GM12865 (cell line): ENCODE results near the gene PPP1R16B.

Source experiments
- DNase-seq: peaks from one replicate; pipeline ENCODE4 v3.0.0; 2010; ENCODE audit warnings: low read depth
- H3K4me3 ChIP-seq: 2 replicates; pipeline ENCODE4 v1.5.1; 2011; ENCODE audit warnings: mild to moderate bottlenecking, low read depth, low read length, control low read depth
- TF ChIP-seq, protein P1 (sequence below): IDR thresholded peaks from 2 replicates; pipeline ENCODE4 v1.5.1; 2011; ENCODE audit warnings: low read length, control low read depth, low read depth, inconsistent platforms; ENCODE audit not compliant: insufficient read depth; ENCODE audit errors: missing control alignments

PPP1R16B gene

GRCh38 chr20:38917657-38918056 lies 112.2 kb downstream of the PPP1R16B start:
- no peak for DNase-seq
- TF ChIP-seq, protein P1, sequence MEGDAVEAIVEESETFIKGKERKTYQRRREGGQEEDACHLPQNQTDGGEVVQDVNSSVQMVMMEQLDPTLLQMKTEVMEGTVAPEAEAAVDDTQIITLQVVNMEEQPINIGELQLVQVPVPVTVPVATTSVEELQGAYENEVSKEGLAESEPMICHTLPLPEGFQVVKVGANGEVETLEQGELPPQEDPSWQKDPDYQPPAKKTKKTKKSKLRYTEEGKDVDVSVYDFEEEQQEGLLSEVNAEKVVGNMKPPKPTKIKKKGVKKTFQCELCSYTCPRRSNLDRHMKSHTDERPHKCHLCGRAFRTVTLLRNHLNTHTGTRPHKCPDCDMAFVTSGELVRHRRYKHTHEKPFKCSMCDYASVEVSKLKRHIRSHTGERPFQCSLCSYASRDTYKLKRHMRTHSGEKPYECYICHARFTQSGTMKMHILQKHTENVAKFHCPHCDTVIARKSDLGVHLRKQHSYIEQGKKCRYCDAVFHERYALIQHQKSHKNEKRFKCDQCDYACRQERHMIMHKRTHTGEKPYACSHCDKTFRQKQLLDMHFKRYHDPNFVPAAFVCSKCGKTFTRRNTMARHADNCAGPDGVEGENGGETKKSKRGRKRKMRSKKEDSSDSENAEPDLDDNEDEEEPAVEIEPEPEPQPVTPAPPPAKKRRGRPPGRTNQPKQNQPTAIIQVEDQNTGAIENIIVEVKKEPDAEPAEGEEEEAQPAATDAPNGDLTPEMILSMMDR = no peak
- no peak overlapping the region for H3K4me3 ChIP-seq

- TF ChIP-seq, protein P1 = no peak
Measured at GRCh38 chr20:38918172-38918571, 112.7 kb downstream of the PPP1R16B start.

GRCh38 chr20:38919683-38920082 lies 114.2 kb downstream of the PPP1R16B start:
- no peak overlapping the region for H3K4me3 ChIP-seq
- TF ChIP-seq, protein P1 = no peak
- DNase-seq = no peak

More at GRCh38 chr20:38918172-38918571, 112.7 kb downstream of the PPP1R16B start:
- no peak for DNase-seq
- H3K4me3 ChIP-seq = no peak overlapping the region

DNA sequence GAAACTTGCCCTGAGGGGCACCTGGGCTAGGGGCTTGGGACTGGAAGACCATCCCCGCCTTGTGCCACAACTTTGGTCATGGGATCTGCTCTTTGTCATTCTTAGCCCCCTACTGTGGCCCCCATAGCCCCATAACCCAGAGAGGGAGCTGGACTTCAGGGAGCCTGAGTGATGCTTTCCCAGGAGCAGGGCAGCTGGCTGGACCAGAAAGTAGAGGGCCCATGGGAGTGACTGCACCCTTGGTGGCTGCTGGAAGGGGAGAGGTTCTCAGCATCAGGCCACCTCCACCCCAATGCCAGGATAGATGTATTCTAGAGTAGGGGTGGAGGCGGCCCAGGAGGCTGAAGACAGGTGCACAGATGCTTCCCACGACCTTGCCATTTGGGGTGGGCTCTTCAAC lies 114.9 kb downstream of the PPP1R16B start:
- H3K4me3 ChIP-seq = no peak overlapping the region
- TF ChIP-seq, protein P1 = no peak
- no peak for DNase-seq

GRCh38 chr20:38920851-38921250 lies 115.4 kb downstream of the PPP1R16B start:
- no peak for DNase-seq
- TF ChIP-seq, protein P1 = no peak
- H3K4me3 ChIP-seq = no peak overlapping the region

- TF ChIP-seq, protein P1 = no peak
- DNase-seq = no peak
- H3K4me3 ChIP-seq = no peak overlapping the region
Measured at GRCh38 chr20:38924718-38925117, 119.2 kb downstream of the PPP1R16B start.
